Measurements from ENCODE around the gene ICOSLG.
"Not testable (repeated sequence)": the region's sequence is repeated elsewhere in the genome, so short reads cannot be mapped to it uniquely, and the experiment has no call there.

The ICOSLG gene

DNA sequence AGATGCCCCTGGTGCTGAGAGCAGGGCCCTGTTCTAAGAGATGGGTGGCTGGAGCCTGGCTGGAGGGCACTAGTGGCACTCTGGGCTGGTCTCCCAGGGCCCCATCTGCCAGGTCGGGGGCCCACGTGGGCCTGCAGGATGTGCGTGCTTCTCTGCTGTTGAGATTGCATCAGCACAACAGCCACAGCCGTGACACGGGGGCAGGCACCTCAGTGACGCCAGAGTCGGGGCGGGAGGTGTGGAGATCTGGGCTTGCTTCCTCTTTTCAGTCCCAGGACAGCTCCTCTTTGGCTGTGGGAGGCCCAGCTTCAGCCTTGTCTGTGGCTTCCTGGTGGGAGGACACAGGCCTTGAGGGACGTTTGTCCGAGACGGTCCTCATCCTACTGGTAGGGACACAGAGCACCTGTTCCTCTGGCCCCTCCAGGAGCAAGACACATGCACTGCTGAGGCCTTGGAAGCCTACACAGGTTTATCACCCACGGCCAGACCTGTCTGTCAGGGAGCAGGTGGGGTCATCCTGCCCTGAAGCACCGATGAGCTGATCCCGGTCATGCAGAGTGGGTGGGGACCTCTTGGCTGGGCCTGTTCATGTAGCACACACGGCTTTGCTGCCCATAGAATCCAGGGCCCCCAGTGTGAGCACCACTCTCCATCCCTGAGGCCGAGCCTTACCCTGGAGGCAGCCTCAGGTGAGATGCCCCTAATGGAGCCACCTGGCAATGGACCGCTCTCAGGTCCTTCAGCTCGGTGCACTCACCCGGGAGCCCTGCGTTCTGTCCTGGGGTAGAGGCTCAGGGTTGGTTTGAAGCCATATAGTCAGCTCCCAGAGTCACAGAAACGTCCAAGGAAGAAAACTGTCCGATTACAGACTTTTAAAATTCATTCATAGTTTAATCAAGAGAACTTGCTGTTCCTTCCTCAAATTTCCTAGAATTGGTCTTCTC, 44.3 kb downstream of the ICOSLG start:
- in situ Hi-C loops (cut with HindIII; ENCODE audit: low pct_ligation_motif_present, low pct_unique_long_range_greater_than_20kb, low sequenced_read_pairs); DNase-seq: not testable (repeated sequence)

GRCh38 chr21:44194888-44195287, 45.9 kb downstream of the ICOSLG start:
- DNase-seq; in situ Hi-C loops (cut with HindIII; ENCODE audit: low pct_ligation_motif_present, low pct_unique_long_range_greater_than_20kb, low sequenced_read_pairs): not testable (repeated sequence)

DNA sequence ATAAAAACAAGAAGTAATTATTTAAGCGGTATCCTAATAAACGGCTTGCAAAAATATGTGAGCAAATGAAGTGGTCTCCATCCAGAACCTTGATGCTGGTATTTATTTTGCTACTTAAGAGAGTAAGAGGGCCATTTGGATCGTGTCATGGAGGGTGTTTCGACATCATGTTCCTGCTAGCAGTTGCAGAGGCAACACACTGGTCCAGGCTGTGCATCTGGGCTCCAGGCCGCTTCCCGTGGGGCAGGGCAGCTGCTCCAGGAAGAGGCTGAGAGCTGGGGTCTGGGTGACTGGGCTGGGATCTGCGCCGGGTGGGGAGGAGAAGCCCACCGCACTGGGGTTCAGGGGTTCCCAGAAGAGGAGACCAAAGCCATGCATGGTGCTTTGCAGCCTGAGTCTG, 46.3 kb downstream of the ICOSLG start:
- DNase-seq; in situ Hi-C loops (cut with HindIII; ENCODE audit: low pct_ligation_motif_present, low pct_unique_long_range_greater_than_20kb, low sequenced_read_pairs): not testable (repeated sequence)

- in situ Hi-C loops (cut with HindIII; ENCODE audit: low pct_ligation_motif_present, low pct_unique_long_range_greater_than_20kb, low sequenced_read_pairs); DNase-seq: not testable (repeated sequence)
These were observed 47.6 kb downstream of the ICOSLG start for GRCh38 chr21:44193108-44193507.

DNA sequence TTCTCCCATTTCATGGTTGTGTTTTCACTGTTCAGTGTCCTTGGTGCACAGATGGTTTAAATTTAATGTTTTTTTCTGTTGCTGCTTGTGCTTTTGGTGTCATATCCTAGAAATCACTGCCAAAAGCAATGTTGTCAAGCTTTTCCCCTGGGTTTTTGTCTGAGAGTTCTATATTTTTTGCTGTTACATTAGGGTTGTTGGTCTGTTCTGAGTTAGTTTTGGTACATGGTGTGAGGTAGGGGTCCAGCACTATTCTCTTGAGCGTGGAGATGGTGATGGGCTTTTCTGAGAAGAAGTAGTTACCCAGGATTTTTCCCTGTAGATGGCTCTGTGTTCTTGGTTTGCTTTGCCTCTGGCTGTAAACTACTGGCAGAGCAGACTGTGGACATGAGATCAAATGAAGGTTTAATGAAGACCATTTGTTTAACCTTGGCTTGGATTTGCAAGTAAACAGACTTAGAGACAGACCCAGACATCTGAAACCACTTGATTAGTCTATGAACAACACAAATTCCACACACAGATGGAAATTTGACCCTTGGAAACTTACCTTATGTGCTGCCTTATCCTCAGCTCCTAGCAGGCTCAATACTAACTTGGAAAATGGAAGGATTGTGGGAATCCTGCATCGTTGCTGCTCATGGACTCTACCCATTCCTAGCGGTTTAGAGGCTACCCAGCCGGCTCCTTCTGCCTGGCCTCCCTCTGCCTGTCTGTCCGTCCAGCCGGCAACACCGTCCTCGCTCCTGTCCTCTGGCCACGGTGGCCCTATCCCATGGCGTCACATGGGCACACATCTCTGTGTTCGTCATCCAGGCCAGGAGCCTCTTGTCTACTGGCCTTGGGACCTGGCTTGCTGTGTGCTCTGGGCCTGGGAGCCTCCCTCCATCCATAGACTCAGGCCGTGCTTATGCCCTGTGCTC, 50.1 kb downstream of the ICOSLG start:
- DNase-seq; in situ Hi-C loops (cut with HindIII; ENCODE audit: low pct_ligation_motif_present, low pct_unique_long_range_greater_than_20kb, low sequenced_read_pairs): not testable (repeated sequence)

DNA sequence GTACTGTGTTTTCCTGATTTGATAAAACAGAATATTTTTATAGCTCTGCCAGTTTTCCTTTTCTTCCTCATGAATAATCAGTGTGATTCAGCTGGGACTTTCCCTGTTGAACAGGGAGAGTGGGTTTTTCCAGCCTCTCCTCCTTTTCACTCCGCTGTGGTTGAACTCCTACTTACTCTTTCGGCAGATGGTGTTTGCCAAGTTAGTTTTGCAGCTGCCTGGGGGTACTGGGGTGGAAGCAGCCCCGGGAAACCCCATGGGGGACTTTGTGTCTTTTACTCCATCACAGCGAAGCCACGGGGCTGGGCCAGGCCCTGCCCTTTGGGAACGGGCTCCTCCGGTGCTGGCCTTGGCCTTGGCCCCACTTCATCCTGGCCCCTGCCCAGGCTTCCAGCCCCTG, 55.9 kb downstream of the ICOSLG start:
- in situ Hi-C loops (cut with HindIII; ENCODE audit: low pct_ligation_motif_present, low pct_unique_long_range_greater_than_20kb, low sequenced_read_pairs) = not testable (repeated sequence)

DNA sequence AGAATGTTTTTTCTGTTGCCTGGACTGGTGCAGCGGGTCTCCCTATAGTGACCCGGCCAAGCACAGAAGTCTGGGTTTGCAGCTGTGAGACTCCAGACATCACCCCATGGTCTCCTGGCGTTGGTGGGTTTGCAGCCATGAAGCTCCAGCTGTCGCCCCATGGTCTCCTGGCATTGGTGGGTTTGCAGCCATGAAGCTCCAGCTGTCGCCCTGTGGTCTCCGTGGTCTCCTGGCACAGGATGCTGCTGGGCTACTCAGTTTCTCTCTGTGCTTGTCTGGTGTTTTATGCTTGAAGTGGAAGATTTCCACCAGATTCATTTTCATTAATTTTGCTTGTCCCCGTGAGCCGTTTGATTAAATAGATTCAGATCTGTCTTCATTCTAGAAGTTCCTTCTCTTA, 58.5 kb downstream of the ICOSLG start:
- DNase-seq; in situ Hi-C loops (cut with HindIII; ENCODE audit: low pct_ligation_motif_present, low pct_unique_long_range_greater_than_20kb, low sequenced_read_pairs): not testable (repeated sequence)

More for the DNA sequence above, 55.9 kb downstream of the ICOSLG start:
- DNase-seq = not testable (repeated sequence)

GRCh38 chr21:44181506-44181905, 59.2 kb downstream of the ICOSLG start:
- DNase-seq; in situ Hi-C loops (cut with HindIII; ENCODE audit: low pct_ligation_motif_present, low pct_unique_long_range_greater_than_20kb, low sequenced_read_pairs): not testable (repeated sequence)

DNA sequence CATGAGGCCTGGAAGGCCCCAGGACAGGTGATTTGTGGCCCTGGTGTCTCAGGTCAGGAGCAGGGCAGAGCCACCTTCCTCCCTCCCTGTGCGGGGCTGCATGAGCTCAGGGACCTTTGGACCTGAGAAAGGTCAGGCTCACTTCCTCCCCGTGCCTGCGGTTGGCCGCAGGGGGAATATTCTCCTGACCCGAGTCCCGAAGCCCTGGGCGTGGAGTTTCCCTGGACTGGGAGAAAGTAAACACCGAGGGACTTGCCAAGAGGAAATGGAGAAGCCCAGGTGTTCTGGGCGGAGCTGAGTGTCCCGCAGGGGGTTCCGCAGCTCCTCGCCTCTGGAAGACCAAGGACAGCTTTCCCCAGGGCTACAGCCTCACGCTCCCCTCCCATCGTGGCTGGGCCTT, 64.6 kb downstream of the ICOSLG start:
- DNase-seq; in situ Hi-C loops (cut with HindIII; ENCODE audit: low pct_ligation_motif_present, low pct_unique_long_range_greater_than_20kb, low sequenced_read_pairs): not testable (repeated sequence)

- in situ Hi-C loops (cut with HindIII; ENCODE audit: low pct_ligation_motif_present, low pct_unique_long_range_greater_than_20kb, low sequenced_read_pairs); DNase-seq: not testable (repeated sequence)
These were observed 65.6 kb downstream of the ICOSLG start for GRCh38 chr21:44175189-44175588.
